Stimulated activated CD4-positive, alpha-beta T cell treated with anti-CD3 and anti-CD28 coated beads, Interleukin-12 subunit alpha, Interleukin-12 subunit beta, amount 100 ng/mL, for 4 hours (primary cell): ENCODE data around the gene PANK1.
"Not testable (repeated sequence)": the region's sequence is repeated elsewhere in the genome, so short reads cannot be mapped to it uniquely, and the experiment has no call there.

ENCODE experiments used
- DNase-seq: peaks from one replicate; pipeline ENCODE4 v3.0.0-alpha.2; 2020

The PANK1 gene

DNA sequence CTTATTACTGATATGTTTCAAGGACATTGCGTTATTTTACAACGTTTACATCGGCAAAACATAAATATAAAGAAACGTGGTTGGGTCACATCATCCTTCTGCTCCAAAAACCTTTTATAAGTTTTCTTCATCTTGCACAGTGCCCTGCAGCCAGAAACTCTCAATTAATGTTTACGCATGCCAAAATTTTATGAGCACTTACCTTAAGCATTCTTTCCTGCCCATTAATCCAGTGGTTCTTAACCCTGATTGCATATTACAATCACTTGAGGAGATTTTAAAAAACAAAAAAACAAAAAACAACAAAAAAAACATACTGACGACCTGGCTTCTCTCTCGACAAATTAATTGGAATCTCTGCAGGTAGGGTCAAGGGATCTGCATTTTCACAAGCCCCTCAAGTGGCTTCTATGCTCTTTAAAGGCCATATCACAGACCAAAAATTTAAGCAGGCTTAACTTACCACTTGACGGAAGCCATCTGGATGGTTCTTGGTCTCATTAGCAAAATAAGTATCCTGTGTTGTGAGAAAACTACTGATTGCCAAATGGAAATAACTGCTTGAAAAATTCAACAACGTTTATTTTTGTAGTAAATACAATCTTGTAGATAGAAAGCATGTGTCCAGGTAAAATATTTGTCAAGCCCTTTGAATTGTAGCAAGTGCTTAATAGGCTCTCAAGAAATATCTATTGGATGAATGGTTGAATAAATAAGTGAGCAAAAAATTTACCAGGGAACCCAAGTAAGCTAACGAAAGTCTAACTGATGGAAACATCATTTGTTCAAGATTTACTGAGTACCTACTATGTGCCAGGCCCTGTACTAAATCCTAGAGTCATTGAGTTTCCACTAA, 78.7 kb downstream of the PANK1 start:
- no peak for DNase-seq

- DNase-seq: no peak
Measured at GRCh38 chr10:89565180-89565579, 79.9 kb downstream of the PANK1 start.

DNA sequence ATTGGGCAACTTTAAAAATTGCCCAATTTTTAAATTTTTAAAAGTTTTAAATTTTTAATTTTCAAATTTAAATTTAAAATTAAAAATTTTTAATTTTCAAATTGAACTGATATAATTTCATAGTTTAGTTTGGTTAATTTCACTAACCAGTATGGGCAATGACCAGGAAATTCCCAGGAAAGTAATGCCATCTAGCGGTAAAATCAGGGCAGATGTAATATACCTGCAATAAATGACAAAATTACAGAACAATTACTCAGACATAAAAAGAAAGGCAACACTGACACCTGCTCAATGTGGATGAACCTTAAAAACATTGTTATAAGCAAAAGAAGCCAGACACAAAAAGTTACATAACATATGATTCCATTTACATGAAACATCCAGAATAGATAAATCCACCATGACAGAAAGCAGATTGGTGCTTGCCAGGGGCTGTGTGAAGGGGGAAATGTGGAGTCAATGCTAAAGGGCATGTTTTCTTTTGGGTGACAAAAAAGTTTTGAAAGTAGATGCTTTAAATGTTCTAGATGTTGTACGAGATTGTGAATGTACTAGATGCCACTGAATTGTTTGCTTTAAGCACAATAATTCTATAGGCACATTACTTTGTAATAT, 81.1 kb downstream of the PANK1 start:
- DNase-seq: no peak

- no peak for DNase-seq
Measured at GRCh38 chr10:89563311-89563710, 81.7 kb downstream of the PANK1 start.

- no peak for DNase-seq
Measured at GRCh38 chr10:89556600-89556999, 88.4 kb downstream of the PANK1 start.

DNA sequence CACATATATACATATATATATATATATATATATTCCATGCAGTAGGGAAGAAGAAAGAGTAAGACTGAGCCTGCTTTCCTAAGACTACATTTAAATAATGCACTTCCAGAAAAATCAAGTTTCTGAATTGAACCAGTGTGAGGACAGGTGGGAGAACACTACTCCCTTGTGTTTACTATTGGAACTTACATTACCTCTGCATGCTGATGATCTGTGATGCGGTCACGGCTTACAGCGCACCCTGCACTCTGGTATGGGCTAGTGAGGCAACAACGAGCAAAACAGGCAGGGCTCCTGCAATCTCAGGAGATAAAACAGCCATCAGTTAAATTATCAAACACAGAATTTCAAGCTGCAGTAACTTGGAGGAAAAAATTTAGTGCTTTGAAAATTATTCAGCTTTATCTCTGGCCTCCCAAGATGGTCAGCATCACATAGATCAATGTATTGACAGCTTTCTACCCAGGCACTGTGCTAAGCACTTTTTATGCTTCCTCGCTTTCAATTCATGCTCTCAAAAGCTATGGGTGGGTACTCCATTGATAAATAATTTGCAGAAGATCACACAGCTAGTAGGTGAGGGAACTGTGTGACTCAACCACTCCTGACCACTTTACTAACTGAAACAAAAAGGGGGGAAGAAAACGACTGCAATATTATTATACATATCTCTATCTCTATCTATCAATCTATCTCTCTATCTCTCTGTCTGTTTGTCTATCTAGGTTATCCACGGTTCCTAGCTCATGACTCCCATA, 89.2 kb downstream of the PANK1 start:
- DNase-seq: no peak

GRCh38 chr10:89554433-89554832, 90.6 kb downstream of the PANK1 start:
- DNase-seq: no peak

GRCh38 chr10:89553064-89553734, 91.8 kb downstream of the PANK1 start:
- no peak for DNase-seq

- no peak for DNase-seq
Measured at GRCh38 chr10:89552213-89552612, 92.8 kb downstream of the PANK1 start.

DNA sequence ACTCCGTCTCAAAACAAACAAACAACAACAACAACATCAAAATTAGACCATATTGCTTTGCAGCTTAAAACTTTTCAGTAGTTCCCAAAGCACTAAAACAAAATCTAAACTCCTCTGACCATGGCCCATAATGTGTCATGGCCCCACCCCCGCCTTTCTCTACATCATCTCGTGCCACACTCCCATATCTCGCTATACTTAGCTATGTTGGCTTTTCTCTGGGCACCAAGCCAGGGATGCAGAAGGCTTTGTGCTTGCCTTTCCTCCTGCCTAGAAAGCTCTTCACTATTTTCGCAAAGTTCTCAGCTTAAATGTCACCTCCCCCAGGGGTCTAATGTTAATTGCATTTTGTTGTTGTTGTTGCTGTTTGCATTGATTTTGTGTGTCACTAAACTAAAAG, 94.5 kb downstream of the PANK1 start:
- DNase-seq: no peak

DNA sequence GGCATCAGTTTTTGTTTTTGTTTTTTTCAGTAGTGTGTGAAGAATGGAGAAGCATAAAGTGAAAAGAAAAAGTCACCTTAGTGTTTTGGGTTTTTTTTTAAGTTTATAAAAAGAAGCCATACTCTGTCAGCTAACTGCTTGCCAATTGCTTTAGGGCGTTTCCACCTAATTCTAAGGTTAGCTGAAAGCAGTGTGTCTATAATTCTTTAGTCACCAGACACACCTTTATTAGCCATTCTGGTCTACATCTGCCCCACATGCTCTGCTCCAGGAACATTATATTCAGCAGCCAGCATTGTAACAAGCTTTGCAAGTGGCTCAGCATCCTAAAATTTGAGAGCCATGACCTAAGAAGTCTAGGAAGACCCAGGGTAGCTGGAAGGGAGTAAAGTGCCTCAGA, 95.5 kb downstream of the PANK1 start:
- DNase-seq: no peak

DNA sequence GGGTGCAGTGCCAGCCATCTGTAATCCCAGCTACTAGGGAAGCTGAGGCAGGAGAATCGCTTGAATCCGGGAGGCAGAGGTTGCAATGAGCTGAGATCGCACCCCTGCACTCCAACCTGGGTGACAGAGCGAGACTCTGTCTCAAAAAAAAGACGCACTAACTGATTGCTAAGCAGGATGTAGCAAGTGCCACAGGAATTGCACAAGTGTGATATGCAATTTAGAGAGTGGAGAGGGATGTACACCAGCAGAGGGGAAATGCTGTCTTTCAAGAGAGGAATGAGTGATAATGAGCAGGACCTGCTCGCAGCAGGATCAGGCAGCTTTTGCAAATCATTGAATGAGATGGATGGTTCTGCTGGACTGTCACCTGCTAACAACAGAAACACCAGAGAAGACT, 96.4 kb downstream of the PANK1 start:
- DNase-seq: no peak

DNA sequence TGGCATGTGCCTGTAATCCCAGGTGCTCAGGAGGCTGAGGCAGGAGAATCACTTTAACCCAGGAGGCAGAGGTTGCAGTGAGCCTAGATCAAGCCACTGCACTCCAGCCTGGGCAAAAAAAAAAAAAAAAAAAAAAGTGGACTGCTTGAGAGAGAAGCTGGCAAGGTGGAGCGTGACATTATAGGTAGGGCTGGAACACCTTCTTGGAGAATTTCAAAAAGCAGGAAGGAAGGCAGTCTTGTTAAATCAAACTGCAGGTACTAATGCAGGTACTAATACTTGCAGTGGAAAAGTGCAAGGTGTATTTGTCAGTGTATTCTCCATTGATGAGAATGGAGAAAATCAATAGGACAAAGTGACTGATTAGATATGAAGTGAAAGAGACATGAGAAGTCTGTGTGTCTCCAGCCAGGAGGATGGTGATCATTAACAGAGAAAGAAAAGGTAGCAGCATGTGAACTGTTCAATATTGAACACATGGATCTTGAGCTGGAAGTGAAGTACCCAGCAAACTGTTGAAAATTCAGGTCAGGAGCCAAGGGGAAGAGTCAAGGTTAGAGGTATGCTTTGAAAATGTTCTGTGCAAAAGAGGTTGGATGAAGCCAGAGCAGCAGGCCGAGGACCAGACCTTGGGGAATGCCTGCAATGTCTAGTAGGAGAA, 97.1 kb downstream of the PANK1 start:
- DNase-seq: no peak

DNA sequence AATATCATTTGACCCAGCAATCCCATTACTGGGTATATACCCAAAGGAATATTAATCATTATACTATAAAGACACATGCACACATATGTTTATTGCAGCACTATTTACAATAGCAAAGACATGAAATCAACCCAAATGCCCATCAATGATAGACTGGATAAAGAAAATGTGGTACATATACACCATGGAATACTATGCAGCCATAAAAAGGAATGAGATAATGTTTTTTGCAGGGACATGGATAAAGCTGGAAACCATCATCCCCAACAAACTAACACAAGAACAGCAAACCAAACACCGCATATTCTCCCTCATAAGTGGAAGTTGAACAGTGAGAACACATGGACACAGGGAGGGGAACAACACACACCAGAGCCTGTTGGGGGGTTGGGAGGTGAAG, 98.4 kb downstream of the PANK1 start:
- DNase-seq: not testable (repeated sequence)

DNA sequence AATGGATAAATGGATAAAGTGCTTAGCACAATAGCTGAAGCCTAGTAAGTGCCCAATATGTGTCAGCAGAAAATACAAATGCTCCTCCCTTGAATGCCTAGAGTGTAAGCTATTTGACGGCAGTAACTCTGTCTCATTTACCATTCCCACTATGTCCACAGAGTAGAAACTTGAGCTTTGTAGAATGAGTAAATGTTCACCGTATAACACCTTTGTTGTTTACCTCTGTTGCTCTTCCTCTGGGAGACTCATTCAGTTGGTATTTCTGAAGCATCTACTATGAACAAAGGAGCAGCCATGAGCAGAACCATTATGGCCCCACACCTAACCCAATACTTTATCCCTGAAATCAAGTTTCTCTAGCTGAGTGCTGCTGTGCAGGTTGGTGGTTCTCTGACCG, 101.2 kb downstream of the PANK1 start:
- DNase-seq: no peak

GRCh38 chr10:89540420-89540949, 104.6 kb downstream of the PANK1 start:
- DNase-seq: no peak

DNA sequence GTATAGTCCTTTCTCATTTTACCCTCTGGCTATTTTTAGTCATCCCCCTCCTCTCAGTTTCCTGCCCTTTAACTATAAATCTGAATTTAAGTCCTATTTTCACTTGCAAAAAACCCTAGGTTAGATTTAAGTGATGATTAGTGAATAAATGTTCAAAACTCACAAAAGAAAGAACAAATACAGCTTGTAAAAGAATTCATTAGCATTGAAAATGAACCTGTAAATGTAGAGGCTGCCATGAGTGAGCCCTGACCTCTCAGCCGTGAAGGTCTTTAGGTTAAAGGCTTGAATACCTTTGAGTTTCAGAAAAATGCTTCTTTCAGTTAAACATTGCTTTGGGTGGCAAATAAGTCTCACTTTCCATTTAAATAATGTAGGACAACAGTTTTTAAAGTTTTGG, 107.7 kb downstream of the PANK1 start:
- DNase-seq: no peak

DNA sequence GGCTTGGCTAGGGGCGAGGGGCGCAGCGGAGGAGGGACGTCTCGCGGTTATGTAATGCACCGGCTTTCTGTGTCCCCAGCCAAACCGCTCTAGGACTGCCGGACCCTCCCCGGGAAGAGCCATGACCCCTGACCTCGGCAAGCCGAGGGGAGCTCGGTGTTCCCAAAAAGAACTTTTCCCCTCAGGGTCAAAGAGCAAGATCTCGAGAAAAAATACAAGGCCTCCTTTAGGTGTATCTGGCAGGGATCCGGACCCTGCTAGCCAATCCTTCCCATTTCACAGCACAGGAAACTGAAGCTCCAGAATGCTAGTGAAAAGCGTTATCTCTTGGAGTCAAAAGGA, 109.1 kb downstream of the PANK1 start:
- no peak for DNase-seq

DNA sequence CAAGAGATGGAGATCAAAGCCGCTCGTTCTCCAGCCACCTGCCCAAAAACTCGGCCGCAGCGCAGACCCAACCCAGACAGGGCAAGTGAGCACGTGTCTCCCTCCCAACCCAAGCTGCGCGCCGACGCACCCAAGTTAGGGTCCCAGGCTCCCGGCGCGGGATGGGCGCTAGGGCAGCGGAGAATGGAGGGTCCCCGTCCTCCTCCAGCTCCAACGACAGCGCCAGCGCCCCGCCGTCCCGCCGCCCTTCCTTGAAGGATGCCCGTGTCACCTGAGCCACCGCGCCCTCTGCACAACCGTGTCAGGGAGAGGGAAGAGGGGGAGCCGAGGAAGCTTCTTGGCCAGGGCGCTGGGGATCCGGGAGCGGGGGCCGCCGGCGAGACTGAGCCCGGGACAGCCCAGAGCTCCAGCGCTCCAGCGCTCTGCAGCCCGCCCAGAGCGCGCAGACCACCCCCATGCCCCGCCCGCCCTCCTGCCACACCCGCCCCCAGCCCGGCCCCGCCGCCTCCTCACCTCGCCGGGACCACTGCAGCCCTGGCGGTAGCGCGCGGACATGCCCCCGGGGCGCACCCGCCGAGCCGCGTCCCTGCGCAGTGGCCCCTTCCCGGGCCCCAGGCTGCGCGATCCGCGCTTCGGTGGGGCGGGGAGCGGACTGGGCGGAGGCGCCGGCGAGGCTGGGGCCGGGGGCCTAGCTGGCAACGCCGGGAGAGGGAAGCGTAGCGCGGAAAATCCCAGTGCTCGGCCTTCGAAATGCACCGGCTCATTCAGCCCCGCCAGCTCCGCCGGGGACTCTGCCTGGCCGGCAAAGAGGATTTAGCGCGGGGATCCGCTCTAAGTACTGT, 109.7 kb downstream of the PANK1 start, which contains the start of gene SLC16A12:
TSS of gene SLC16A12 (minus strand) at position 424 of the 842 bp plus-strand sequence. CDS start 73,016 bp downstream, outside the sequence.
- DNase-seq: no peak

GRCh38 chr10:89534826-89535166, 110.2 kb downstream of the PANK1 start:
- DNase-seq: no peak
